Hepatocyte (in vitro differentiated cells): ENCODE measurements around the gene TNFRSF13B. TPM values are rescaled to one million over a fixed set of nuclear protein-coding genes. Genes with fewer than 3 reads are reported as not detected.

Experiments
- DNase-seq: peaks from one replicate; pipeline ENCODE4 v3.0.0-alpha.2; 2016; ENCODE audit warnings: low spot score
- H2AFZ ChIP-seq: fragments of 200-600 bp; sonication (generic); 2 replicates; pipeline ENCODE4 v1.6.0; 2016; ENCODE audit warnings: antibody characterized with exemption, mild to moderate bottlenecking
- H3K27ac ChIP-seq: fragments of 200-600 bp; sonication (generic); 2 replicates; pipeline ENCODE4 v1.5.1; 2016; ENCODE audit warnings: mild to moderate bottlenecking
- H3K27me3 ChIP-seq: fragments of 200-600 bp; sonication (generic); 2 replicates; pipeline ENCODE4 v1.6.1; 2016
- H3K36me3 ChIP-seq: fragments of 200-600 bp; sonication (generic); replicated peaks from 2 replicates; pipeline ENCODE4 v1.5.1; 2016; ENCODE audit warnings: low read depth; ENCODE audit not compliant: insufficient read depth
- H3K4me1 ChIP-seq: fragments of 200-600 bp; sonication (generic); 2 replicates; pipeline ENCODE4 v1.5.1; 2016; ENCODE audit warnings: mild to moderate bottlenecking, moderate library complexity; ENCODE audit not compliant: insufficient read depth
- H3K4me2 ChIP-seq: fragments of 200-600 bp; sonication (generic); 2 replicates; pipeline ENCODE4 v1.6.0; 2016
- H3K4me3 ChIP-seq: fragments of 200-600 bp; sonication (generic); 2 replicates; pipeline ENCODE4 v1.5.1; 2016; ENCODE audit warnings: mild to moderate bottlenecking
- H3K79me2 ChIP-seq: fragments of 200-600 bp; sonication (generic); 2 replicates; pipeline ENCODE4 v1.6.0; 2017; ENCODE audit warnings: mild to moderate bottlenecking
- H3K9me2 ChIP-seq: fragments of 200-600 bp; sonication (generic); replicated peaks from 2 replicates; pipeline ENCODE4 v1.6.0; 2017; ENCODE audit warnings: mild to moderate bottlenecking; ENCODE audit not compliant: insufficient read depth
- H3K9me3 ChIP-seq: fragments of 200-600 bp; sonication (generic); 2 replicates; pipeline ENCODE4 v1.5.1; 2016; ENCODE audit warnings: low read depth, mild to moderate bottlenecking
- H4K20me1 ChIP-seq: fragments of 200-600 bp; sonication (generic); 2 replicates; pipeline ENCODE4 v1.6.0; 2016; ENCODE audit warnings: mild to moderate bottlenecking; ENCODE audit not compliant: insufficient read depth, poor library complexity, severe bottlenecking
- CTCF ChIP-seq: fragments of 200-600 bp; sonication (generic); IDR thresholded peaks from 2 replicates; pipeline ENCODE4 v1.5.1; 2016; ENCODE audit warnings: antibody characterized with exemption, mild to moderate bottlenecking; ENCODE audit not compliant: poor library complexity
- EZH2 ChIP-seq: fragments of 200-600 bp; sonication (generic); IDR thresholded peaks from 2 replicates; pipeline ENCODE4 v1.6.1; 2016; ENCODE audit warnings: antibody characterized with exemption, mild to moderate bottlenecking, borderline replicate concordance
- EZH2phosphoT487 ChIP-seq: fragments of 200-600 bp; sonication (generic); IDR thresholded peaks from one replicate; pipeline ENCODE4 v1.6.1; 2018; ENCODE audit warnings: antibody characterized with exemption, mild to moderate bottlenecking, low read depth, moderate library complexity; ENCODE audit not compliant: unreplicated experiment, severe bottlenecking
- WGBS: methylation state at CpG from one replicate; pipeline ENCODE4 v1.1.6; 2016; ENCODE audit warnings: low lambda C conversion rate; ENCODE audit errors: missing lambda C conversion rate; 5-methylcytosine and 5-hydroxymethylcytosine counted together
- polyA plus RNA-seq: library from polyadenylated mRNA; unstranded; fragments of >200 nt; fragmentation: Nextera tagmentation; extraction: Ambion mirVana; gene quantifications from 2 replicates; pipeline ENCODE4 v1.2.1, GENCODE V29; 2016
- total RNA-seq: library from RNA; depleted of rRNA; stranded (reverse); fragments of >200 nt; gene quantifications from 2 replicates; pipeline ENCODE4 v1.2.3, GENCODE V29; 2014

TNFRSF13B gene
- total and polyA plus RNA-seq, 2 experiments from 2014 or later: not detected

DNA sequence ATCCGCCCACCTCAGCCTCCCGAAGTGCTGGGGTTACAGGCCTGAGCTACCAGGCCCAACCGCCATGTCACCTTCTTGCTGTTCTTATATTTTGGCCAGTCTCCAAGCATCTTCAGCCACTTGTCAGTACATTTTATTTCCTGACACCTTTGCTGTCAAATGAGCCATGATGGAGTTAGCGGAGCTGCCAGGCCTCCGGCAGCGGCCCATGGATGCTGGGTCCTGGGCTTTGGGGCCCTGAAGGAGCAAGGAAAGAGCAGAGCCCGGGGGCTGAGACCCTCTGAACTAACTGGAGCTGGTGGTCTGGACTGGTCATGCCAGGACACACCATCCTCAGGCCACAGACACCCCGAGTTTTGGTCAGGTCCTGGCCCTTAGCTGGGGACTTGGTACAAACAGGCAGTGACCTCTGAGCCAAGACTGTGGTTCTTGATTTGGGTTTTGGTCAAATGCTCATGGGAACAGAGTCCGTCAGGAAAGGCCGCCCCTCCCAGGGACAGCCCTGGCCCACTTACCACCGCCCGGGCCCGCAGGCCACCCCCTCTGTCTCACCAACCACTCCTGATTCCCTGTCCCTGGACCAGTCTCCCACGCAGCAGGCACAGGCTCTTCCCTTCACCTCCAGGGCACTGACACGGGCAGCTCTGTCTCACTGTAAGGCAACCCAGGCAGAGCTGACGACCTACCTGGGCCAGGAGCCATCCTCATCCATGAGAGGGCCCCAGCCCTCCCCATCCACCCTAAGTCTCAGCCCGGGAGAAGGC lies 42.0 kb downstream of the TNFRSF13B start:
- no peak for TF ChIP-seq EZH2
- TF ChIP-seq EZH2phosphoT487: no peak
- no peak for TF ChIP-seq CTCF
- H4K20me1 ChIP-seq: no peaks in the 10 kb centered on the region
- 93% methylated on average over 17 of the region's 17 CpGs for WGBS
- H3K4me2 ChIP-seq: no peak overlapping the region
- H3K36me3 ChIP-seq: no peaks in the 10 kb centered on the region
- no peak overlapping the region for H3K27ac ChIP-seq
- no peaks in the 10 kb centered on the region for H3K9me3 ChIP-seq
- H3K4me1 ChIP-seq: no peaks in the 10 kb centered on the region
- no peaks in the 10 kb centered on the region for H3K79me2 ChIP-seq
- no peaks in the 10 kb centered on the region for H3K9me2 ChIP-seq
- no peak overlapping the region for H3K4me3 ChIP-seq
- no peak overlapping the region for H2AFZ ChIP-seq
- H3K27me3 ChIP-seq: no peaks in the 10 kb centered on the region
- no peak for DNase-seq

GRCh38 chr17:16929035-16929680 lies 42.8 kb downstream of the TNFRSF13B start:
- no peaks in the 10 kb centered on the region for H3K36me3 ChIP-seq
- WGBS: 79% methylated on average over 12 of the region's 12 CpGs
- no peak overlapping the region for H3K27ac ChIP-seq
- no peaks in the 10 kb centered on the region for H3K79me2 ChIP-seq
- H3K27me3 ChIP-seq: no peaks in the 10 kb centered on the region
- no peaks in the 10 kb centered on the region for H3K4me1 ChIP-seq
- no peak for DNase-seq
- H3K4me2 ChIP-seq: no peak overlapping the region
- no peaks in the 10 kb centered on the region for H4K20me1 ChIP-seq
- no peak overlapping the region for H3K4me3 ChIP-seq
- no peaks in the 10 kb centered on the region for H3K9me3 ChIP-seq
- TF ChIP-seq CTCF: no peak
- TF ChIP-seq EZH2: no peak
- no peak for TF ChIP-seq EZH2phosphoT487
- H3K9me2 ChIP-seq: no peaks in the 10 kb centered on the region
- H2AFZ ChIP-seq: no peak overlapping the region

DNA sequence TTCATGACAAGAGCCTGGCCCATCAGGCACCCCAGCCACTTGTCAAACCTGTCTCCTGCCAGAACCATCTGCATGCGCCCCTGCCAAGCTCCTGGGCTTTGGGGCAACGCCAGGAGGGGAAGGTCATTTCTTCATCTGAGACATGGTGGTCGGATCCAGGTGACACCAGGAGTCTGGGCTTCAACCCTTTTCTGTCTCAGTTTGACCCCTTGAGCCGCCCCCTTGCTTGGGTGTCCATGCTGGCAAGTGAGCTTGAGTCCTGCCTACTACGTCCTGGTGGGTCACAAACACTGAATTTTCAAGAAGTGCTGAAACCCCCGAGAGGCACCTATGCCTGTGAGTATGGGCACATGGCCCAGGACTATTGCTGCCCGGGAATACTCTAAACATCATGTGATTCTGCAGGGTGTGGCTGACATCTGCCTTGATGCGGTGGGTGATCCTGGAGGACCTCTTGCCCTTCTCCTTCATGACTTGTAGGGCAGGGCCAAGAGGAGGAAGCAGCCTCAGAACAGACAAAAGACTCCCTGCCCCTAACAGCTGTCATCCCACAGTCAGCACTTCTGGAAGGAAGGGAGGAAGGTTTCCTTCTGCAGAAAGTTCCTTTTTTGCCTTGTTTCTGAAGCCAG lies 43.4 kb downstream of the TNFRSF13B start:
- Histone ChIP-seq H3K9me2 (no peaks in the 10 kb centered on the region), H3K27ac (no peak overlapping the region), H3K9me3 (no peaks in the 10 kb centered on the region), H4K20me1 (no peaks in the 10 kb centered on the region), H3K4me1 (no peaks in the 10 kb centered on the region), H3K79me2 (no peaks in the 10 kb centered on the region), H2AFZ (no peak overlapping the region), H3K27me3 (no peaks in the 10 kb centered on the region), H3K4me3 (no peak overlapping the region), H3K4me2 (no peak overlapping the region), H3K36me3 (no peaks in the 10 kb centered on the region)
- TF ChIP-seq CTCF (no peak), EZH2phosphoT487 (no peak), EZH2 (no peak)
- 89% methylated on average over 8 of the region's 8 CpGs for WGBS
- no peak for DNase-seq
